Measurements from ENCODE around the gene SLC25A17. TPM values are rescaled to one million over a fixed set of nuclear protein-coding genes. Genes with fewer than 3 reads are reported as not detected.
"Not testable (repeated sequence)": the region's sequence is repeated elsewhere in the genome, so short reads cannot be mapped to it uniquely, and the experiment has no call there.

Gene SLC25A17
- total RNA-seq, 2 donors from 2014 or later = 6.9 to 9.0 TPM

DNA sequence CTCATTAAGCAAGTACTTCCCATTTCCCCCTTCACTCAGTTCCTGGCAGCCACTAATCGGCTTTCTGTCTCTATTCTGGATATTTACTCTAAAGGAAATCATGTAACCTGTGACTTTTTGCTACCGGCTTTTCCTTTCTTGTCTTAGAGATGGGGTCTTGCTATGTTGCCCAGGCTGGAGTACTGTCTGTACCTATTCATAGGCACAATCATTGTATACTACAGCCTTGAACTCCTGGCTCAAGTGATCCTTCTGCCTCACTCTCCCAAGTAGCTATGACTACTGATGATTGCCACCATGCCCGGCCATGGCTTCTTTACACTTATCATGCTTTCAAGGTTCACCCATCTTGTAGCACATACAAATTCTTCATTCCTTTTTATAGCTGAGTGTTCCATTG lies 12.4 kb downstream of the SLC25A17 start:
- Mint-ChIP-seq H3K27me3 (no peaks in the 10 kb centered on the region), H3K27ac (no peak overlapping the region), H3K4me1 (peaks cover 10% of the 10 kb centered on the region), H3K36me3 (ENCODE audit: low read depth) (peaks cover 2% of the 10 kb centered on the region), H3K4me3 (no peak overlapping the region)
- H3K9me3 ChIP-seq (ENCODE audit: control insufficient read depth, low read length, poor library complexity, severe bottlenecking) = no peaks in the 10 kb centered on the region
- DNase-seq (no peak), ATAC-seq (no peak)

DNA sequence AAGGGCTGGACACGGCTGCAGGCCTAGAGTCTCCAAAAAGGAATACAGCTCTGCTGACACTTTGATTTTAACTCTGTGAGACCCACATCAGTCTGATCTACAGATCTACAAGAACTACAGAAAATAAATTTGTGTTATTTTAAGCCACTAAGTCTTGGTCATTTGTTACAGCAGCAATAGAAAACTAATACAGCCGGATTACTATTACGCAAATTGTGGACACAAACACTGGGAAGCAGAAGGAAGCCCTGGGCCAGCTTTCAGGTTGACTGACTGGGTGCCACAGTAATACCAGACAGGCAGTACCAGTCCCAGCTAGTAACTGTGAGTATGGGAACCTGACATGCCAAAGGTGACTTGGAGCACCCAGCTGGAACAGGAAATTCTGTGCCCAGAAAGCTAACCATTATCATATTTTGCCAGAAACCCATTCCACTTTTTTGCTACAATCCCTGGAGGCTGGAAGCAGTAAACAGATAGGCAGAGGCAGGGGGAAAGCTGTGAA lies 13.4 kb downstream of the SLC25A17 start:
- no peaks in the 10 kb centered on the region for H3K9me3 ChIP-seq (ENCODE audit: control insufficient read depth, low read length, poor library complexity, severe bottlenecking)
- no peak overlapping the region for H3K4me3 Mint-ChIP-seq
- H3K27me3 Mint-ChIP-seq = no peaks in the 10 kb centered on the region
- DNase-seq (no peak), ATAC-seq (no peak)
- peaks cover 10% of the 10 kb centered on the region for H3K4me1 Mint-ChIP-seq
- no peak overlapping the region for H3K27ac Mint-ChIP-seq
- H3K36me3 Mint-ChIP-seq (ENCODE audit: low read depth) = peaks cover 2% of the 10 kb centered on the region

DNA sequence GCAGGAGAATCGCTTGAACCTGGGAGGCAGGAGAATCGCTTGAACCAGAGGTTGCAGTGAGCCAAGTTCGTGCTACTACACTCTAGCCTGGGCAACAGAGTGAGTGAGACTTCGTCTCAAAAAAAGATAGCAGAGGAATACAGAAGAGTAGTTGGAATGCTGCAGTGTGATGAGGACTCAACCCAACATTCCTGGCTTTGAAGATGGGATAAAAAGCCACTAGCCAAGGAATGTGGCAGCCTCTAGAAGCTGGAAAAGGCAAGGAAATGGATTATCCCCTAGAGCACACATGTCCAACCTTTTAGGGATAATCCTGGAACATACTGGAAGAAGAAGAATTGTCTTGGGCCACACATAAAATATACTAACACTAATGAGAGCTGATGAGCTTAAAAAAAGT lies 13.9 kb downstream of the SLC25A17 start:
- DNase-seq (no peak), ATAC-seq (no peak)
- Mint-ChIP-seq H3K36me3 (ENCODE audit: low read depth) (peaks cover 2% of the 10 kb centered on the region), H3K27me3 (no peaks in the 10 kb centered on the region), H3K4me3 (no peak overlapping the region), H3K4me1 (peaks cover 10% of the 10 kb centered on the region), H3K27ac (no peak overlapping the region)
- no peaks in the 10 kb centered on the region for H3K9me3 ChIP-seq (ENCODE audit: control insufficient read depth, low read length, poor library complexity, severe bottlenecking)

DNA sequence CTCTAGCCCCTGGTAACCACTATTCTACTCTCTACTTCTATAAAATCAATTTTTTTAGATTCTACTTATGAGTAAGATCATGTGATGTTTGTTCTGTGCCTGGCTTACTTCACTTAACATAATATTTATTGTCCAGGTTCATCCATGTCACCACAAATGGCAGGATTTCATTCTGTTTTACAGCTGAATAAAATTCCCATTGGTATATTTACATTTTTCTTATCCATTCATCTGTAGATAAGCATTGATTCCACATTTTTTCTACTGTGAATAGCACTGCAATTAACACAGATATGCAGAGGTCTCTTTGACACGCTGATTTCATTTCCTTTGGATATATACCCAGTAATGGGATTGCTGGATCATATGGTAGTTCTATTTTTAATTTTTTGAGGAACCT lies 15.8 kb downstream of the SLC25A17 start:
- no peak overlapping the region for H3K27ac Mint-ChIP-seq
- no peaks in the 10 kb centered on the region for H3K9me3 ChIP-seq (ENCODE audit: control insufficient read depth, low read length, poor library complexity, severe bottlenecking)
- peaks cover 2% of the 10 kb centered on the region for H3K36me3 Mint-ChIP-seq (ENCODE audit: low read depth)
- H3K4me3 Mint-ChIP-seq = no peak overlapping the region
- peaks cover 8% of the 10 kb centered on the region for H3K4me1 Mint-ChIP-seq
- ATAC-seq (no peak), DNase-seq (no peak)
- H3K27me3 Mint-ChIP-seq = no peaks in the 10 kb centered on the region

DNA sequence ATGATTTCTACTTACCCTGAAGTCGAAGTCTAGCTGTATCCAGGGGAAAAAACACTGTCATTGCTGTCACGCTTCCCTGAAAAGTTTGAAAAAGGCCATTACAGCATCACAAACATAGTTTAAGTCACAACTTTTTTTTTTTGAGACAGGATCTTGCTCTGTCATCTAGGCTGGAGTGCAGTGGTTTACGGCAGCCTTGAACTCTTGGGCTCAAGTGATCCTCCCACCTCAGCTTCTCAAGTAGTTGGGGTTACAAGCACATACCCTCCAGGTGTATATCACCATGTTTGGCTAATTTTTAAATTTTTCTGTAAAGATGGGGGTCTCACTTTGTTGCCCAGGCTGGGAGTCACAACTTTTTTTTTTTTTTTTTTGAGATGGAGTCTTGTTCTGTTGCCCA lies 20.1 kb downstream of the SLC25A17 start:
- Mint-ChIP-seq H3K4me1 (no peaks in the 10 kb centered on the region), H3K4me3 (no peak overlapping the region), H3K36me3 (ENCODE audit: low read depth) (no peaks in the 10 kb centered on the region), H3K27ac (no peak overlapping the region), H3K27me3 (no peaks in the 10 kb centered on the region)
- ATAC-seq (no peak), DNase-seq (no peak)
- no peaks in the 10 kb centered on the region for H3K9me3 ChIP-seq (ENCODE audit: control insufficient read depth, low read length, poor library complexity, severe bottlenecking)

DNA sequence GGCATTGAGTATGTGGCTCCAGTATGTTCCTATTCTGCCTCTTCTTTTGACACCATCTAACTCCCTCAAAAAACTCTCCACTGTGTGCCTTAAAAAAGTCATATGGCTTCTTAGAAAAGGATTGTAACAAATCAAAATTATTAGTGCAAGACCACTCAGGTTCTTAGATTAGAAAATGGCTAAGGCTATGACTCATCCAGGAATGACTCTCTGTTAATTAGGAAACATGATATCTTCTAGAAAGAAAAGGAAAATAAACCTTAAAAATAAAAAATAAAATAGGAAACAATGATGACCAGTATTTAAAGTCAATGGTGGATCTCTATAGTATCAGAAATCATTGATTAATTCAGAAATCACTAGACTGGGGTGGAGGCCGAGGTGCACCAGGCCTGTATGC lies 21.7 kb downstream of the SLC25A17 start:
- Mint-ChIP-seq H3K4me1 (no peaks in the 10 kb centered on the region), H3K4me3 (no peak overlapping the region), H3K36me3 (ENCODE audit: low read depth) (no peaks in the 10 kb centered on the region), H3K27ac (no peak overlapping the region), H3K27me3 (no peaks in the 10 kb centered on the region)
- DNase-seq = no peak
- no peaks in the 10 kb centered on the region for H3K9me3 ChIP-seq (ENCODE audit: control insufficient read depth, low read length, poor library complexity, severe bottlenecking)
- ATAC-seq = no peak

DNA sequence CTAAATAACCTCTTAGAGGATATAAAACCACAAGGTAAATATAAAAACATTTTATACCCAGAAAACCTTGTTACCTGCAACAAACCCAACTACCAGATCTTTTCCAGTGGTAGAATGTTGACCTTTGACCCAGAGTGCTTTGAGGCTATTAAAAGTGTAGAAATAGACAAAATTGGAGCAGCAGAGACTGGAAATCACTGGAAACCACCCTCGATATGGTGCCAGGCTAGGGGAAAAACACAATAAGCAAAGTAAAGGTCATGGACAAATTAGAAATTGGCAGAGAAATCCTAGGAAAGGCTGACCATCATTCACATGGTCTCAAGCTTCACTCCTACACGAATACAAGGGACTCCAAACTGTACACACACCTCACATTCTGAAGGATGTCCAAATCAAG lies 26.7 kb downstream of the SLC25A17 start:
- peaks cover 7% of the 10 kb centered on the region for H3K36me3 Mint-ChIP-seq (ENCODE audit: low read depth)
- no peaks in the 10 kb centered on the region for H3K9me3 ChIP-seq (ENCODE audit: control insufficient read depth, low read length, poor library complexity, severe bottlenecking)
- no peak for ATAC-seq
- no peak overlapping the region for H3K27ac Mint-ChIP-seq
- peaks cover 4% of the 10 kb centered on the region for H3K4me1 Mint-ChIP-seq
- H3K27me3 Mint-ChIP-seq = no peaks in the 10 kb centered on the region
- no peak for DNase-seq
- no peak overlapping the region for H3K4me3 Mint-ChIP-seq

DNA sequence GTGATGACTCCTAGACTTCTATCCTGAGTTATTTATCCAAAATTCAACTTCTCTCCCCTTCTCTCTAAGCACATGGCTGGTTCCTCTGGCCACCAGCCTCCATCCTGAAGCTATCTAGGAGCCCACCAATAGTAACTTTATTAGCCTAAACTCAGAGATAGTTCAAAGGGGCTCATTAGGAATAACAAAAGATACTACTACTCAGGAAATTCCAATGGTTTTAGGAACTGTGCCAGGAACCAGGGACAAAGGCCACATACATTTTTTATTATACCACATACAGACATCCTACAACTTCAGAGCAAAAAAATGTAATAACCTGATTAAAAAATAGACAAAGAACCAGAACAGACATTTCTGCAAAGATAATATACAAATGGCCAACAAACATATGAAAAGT lies 27.9 kb downstream of the SLC25A17 start:
- ATAC-seq (no peak), DNase-seq (no peak)
- Mint-ChIP-seq H3K4me1 (peaks cover 7% of the 10 kb centered on the region), H3K27ac (no peak overlapping the region), H3K27me3 (no peaks in the 10 kb centered on the region), H3K4me3 (no peak overlapping the region), H3K36me3 (ENCODE audit: low read depth) (peaks cover 11% of the 10 kb centered on the region)
- H3K9me3 ChIP-seq (ENCODE audit: control insufficient read depth, low read length, poor library complexity, severe bottlenecking) = no peaks in the 10 kb centered on the region

DNA sequence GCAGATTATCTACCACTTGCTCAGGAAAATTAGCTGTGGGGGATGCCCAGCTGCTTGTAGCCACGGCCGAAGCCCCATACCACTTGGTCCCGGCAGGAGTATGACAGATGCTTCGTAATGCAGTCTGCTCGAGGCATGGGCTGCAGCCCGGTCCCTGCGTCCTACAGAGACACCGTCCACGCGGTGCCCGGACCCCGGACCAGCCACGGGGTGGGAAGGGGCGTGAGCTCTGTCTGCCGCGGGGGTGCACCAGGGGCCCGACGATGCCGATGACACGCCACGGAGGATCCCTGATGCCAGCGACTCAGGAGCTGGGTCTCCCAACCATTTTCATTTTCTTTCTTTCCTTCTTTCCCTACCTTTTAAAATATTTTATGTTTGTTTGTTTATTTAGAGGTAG lies 30.0 kb downstream of the SLC25A17 start:
- Mint-ChIP-seq H3K27me3 (no peaks in the 10 kb centered on the region), H3K4me1 (peaks cover 7% of the 10 kb centered on the region), H3K36me3 (ENCODE audit: low read depth) (peaks cover 11% of the 10 kb centered on the region), H3K4me3 (no peak overlapping the region), H3K27ac (no peak overlapping the region)
- no peak for DNase-seq
- ATAC-seq = no peak
- no peaks in the 10 kb centered on the region for H3K9me3 ChIP-seq (ENCODE audit: control insufficient read depth, low read length, poor library complexity, severe bottlenecking)

DNA sequence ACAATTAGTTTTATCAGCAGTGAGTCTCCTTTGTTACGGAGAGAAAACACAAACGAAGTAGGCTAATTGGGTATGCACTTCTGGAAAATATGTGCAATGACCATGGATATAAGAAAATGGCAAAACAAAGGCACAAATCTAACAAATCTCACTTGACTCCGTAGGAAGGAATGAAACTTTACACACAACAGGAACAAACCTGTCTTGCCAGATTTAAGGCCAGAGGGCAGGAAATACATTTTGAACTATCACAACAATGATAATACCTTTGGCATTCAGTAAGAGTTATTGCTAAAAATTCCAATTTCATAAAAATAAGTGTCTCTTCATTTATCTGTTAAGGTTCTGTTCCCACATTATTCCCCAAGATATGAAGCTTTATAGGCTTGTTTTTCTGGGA lies 36.6 kb downstream of the SLC25A17 start:
- no peak for ATAC-seq

DNA sequence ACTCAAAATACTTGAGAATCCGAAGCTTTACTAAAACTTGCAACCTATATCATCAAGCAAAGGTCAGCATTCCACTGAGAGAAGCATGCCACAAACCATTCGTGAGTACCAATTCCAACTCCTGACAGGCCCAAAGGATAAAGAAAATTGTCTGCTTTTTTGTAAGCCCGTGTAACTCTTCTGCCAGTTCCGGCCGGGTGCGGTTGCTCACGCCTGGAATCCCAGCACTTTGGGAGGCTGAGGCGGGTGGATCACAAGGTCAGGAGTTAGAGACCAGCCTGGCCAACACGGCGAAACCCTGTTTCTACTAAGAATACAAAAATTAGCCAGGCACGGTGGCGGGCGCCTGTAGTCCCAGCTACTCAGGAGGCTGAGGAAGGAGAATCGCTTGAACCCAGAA lies 37.4 kb downstream of the SLC25A17 start:
- H3K36me3 Mint-ChIP-seq (ENCODE audit: low read depth); ATAC-seq; DNase-seq; H3K27ac Mint-ChIP-seq; H3K4me1 Mint-ChIP-seq; H3K9me3 ChIP-seq (ENCODE audit: control insufficient read depth, low read length, poor library complexity, severe bottlenecking); H3K27me3 Mint-ChIP-seq; H3K4me3 Mint-ChIP-seq: not testable (repeated sequence)

More for the DNA sequence above, 36.6 kb downstream of the SLC25A17 start:
- H3K27me3 Mint-ChIP-seq = no peaks in the 10 kb centered on the region
- H3K27ac Mint-ChIP-seq = no peak overlapping the region
- no peaks in the 10 kb centered on the region for H3K9me3 ChIP-seq (ENCODE audit: control insufficient read depth, low read length, poor library complexity, severe bottlenecking)
- DNase-seq = no peak
- no peak overlapping the region for H3K4me3 Mint-ChIP-seq
- H3K4me1 Mint-ChIP-seq = peaks cover 7% of the 10 kb centered on the region
- H3K36me3 Mint-ChIP-seq (ENCODE audit: low read depth) = peaks cover 4% of the 10 kb centered on the region

DNA sequence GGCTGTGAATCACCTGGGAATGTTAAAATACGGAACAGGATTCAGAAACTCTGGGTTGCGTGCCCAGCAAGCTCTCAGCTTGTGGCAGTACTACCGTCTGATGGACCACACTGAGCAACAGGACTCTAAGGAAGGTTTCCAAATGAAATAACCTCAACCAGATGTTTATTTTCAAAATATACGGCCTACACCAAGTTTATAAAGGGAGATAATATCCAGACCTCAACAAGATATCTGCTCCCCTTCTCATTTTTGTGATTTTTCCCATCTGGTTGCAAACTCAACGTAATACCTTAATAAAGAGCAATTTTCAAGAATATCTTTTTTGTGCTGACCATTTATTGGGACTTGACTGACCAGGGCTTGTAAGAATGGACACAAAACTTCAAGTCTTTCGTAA lies 49.4 kb downstream of the SLC25A17 start:
- H3K36me3 Mint-ChIP-seq (ENCODE audit: low read depth) = peaks cover 3% of the 10 kb centered on the region
- ATAC-seq (no peak), DNase-seq (no peak)
- no peak overlapping the region for H3K27ac Mint-ChIP-seq
- no peaks in the 10 kb centered on the region for H3K9me3 ChIP-seq (ENCODE audit: control insufficient read depth, low read length, poor library complexity, severe bottlenecking)
- H3K4me1 Mint-ChIP-seq = peaks cover 6% of the 10 kb centered on the region
- no peaks in the 10 kb centered on the region for H3K27me3 Mint-ChIP-seq
- H3K4me3 Mint-ChIP-seq = no peak overlapping the region

DNA sequence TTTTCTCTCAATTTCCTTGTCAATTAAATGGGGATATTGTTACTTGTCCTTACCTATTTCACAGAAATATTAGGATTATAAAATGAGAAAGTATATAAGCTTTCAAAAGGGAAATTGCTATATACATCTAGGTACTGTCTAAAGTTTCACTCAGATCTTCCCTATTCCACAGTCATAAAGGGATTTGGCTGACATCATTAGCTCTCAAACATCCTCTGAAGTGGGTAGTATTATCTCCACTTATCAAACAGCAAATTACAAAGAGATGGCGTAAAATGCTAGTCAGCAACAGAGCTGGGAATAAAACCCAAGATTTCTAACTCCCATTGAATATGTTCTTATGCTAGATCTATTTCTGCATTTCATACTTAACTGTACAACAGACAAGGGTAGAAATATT lies 50.9 kb downstream of the SLC25A17 start:
- H3K27me3 Mint-ChIP-seq = no peaks in the 10 kb centered on the region
- no peak for DNase-seq
- no peaks in the 10 kb centered on the region for H3K36me3 Mint-ChIP-seq (ENCODE audit: low read depth)
- H3K4me3 Mint-ChIP-seq = no peak overlapping the region
- H3K4me1 Mint-ChIP-seq = peaks cover 10% of the 10 kb centered on the region
- no peaks in the 10 kb centered on the region for H3K9me3 ChIP-seq (ENCODE audit: control insufficient read depth, low read length, poor library complexity, severe bottlenecking)
- H3K27ac Mint-ChIP-seq = no peak overlapping the region
- ATAC-seq = no peak

DNA sequence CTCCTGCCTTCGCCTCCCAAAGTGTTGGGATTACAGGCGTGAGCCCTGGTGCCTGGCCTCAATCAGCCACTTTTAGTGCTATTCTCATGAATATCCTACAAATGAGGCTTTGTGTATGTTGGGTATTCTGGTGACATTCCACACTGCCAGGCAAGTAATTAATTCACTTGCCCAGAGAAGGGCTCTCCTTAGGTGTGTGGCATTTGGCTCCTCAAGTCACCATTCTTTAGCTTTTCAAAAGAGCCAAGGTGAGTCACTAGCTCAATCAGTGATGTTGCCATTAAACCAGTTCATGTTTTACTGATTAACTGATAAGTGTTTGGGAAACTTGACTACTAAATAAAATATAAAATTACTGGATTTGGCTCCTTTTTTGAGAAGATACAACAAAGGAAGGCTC lies 52.2 kb downstream of the SLC25A17 start:
- DNase-seq (no peak), ATAC-seq (no peak)
- Mint-ChIP-seq H3K27ac (no peak overlapping the region), H3K27me3 (no peaks in the 10 kb centered on the region), H3K4me3 (no peak overlapping the region), H3K36me3 (ENCODE audit: low read depth) (no peaks in the 10 kb centered on the region), H3K4me1 (peaks cover 10% of the 10 kb centered on the region)
- no peaks in the 10 kb centered on the region for H3K9me3 ChIP-seq (ENCODE audit: control insufficient read depth, low read length, poor library complexity, severe bottlenecking)
